Middle frontal gyrus (tissue), 1 donor: ENCODE data around the gene IQGAP3.

Experiments used
- DNase-seq: peaks from one replicate; pipeline ENCODE4 v3.0.0-alpha.2; 2015; ENCODE audit warnings: low spot score; ENCODE audit errors: extremely low spot score

IQGAP3 gene

DNA sequence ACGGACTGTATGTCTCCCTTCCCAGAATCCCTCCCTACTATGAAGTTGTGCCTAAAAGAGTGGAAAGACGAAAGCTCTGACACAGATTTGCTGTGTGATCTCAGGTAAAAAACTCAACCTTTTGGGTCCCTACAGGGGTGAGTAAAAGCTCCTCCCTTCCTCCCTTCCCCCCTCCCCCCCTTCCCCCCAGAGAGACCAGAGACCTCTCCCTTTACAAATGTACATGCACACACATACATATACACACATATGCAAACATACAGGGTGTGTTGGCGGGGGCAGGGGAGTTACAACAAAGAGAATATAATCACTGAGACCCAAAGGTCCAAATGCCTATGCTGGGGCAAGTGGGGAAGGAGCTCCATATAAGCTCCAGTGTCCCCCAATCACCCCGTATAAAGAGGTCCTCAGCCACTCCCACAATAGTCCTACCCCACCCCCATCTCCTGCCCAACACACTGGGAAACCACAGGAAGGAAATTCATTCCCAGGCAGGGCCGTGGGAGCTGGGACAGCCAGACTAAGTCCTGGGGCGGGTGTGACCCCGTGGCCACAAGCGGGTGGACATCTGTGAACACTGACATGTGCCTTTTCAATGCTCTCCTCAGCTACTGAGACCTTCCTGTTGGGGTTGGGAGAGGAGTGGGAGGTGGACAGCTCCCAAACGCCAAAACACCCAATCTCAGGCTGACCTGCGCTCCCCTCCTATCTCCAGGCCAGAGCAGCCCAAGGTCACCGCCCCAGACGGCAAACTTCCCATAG lies 73.8 kb downstream of the IQGAP3 start:
- no peak for DNase-seq

DNA sequence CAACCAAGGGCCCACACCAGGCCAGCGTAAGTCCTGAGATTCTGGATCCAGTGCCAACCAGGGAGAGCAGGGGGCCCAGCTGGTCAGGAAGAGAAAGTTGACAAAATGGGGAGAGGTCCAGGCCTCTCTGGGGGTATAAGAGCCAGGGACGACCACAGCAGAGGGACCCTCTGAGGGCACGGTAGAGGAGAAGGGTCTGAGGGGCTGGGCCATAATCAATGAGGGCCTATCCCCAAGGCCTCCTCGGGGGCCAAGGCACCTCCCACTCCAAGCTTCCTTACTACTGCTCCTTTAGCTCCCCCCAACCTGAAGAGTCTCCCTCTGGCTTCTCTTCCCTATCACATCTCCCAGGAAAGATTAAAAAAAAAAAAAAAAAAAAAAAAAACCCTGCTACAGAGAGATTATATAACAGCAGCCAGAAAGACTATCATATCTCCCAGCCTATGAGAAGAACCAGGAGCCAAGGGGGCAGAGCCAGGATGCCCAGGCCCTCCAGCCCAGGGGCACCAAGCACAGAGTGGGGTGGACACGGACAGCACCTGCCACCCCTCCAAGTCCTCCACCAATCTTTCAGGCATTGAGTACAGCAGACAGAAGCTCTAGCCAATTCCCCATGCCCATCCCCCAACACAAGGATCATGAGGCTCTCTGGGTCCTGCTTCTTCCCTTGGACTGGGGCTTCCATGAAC lies 74.5 kb downstream of the IQGAP3 start:
- DNase-seq = no peak

DNA sequence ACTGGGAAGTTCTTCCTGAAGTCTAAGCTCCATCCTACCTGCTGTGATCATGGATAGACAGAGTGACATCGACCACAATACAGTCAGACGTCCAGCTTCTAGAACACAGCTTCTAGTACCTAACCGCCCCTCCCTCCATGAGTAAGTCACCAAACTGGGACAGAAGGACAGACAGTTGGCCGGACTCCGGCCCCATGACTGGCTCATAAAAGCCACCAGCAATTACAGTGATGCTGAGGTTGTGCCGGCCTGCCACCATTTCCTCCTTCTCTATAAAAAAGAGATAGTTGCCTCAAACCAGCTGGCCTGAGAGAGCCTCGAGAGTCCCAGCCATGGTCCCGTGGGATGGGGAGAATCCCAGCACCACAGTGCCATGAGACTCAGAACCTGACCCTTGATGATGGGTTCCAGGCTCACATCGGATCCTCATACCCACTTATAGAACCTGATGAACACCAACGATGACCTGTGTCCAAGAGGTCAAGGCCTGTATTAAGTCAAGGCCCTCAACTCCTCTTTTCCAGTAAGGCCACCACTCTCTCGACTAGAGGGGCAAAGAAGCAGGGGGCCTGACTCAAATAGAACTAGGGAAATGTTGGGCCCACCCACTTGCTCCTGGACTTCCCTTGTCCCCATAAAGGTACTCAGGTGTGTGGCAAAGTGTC lies 75.2 kb downstream of the IQGAP3 start:
- DNase-seq = no peak

DNA sequence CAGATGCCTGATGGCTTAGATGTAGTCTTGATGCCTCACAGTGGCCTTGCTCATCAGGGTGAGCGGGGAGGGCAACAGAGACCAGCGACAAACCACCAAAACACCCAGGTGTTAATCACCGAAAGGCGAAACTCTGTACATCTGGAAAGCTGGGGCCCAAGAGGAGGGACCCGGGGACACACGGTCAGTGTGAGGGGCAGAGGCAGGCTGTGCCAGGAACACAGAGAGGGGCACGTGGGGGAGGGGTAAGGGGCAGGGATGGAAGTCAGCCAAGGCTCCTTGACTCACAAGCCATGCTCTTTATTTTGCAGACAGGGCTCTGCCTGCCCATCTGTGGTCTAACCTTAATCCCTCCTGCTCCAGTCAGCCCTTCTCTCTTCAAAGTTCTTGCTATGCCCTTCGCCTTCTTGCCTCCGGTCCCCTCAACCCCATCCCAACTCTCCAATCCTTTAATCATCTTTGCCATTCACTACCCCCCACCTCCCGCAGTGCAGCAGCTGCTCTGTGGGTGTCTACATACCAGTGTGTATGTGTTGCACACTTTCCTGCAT lies 76.1 kb downstream of the IQGAP3 start:
- DNase-seq = no peak

DNA sequence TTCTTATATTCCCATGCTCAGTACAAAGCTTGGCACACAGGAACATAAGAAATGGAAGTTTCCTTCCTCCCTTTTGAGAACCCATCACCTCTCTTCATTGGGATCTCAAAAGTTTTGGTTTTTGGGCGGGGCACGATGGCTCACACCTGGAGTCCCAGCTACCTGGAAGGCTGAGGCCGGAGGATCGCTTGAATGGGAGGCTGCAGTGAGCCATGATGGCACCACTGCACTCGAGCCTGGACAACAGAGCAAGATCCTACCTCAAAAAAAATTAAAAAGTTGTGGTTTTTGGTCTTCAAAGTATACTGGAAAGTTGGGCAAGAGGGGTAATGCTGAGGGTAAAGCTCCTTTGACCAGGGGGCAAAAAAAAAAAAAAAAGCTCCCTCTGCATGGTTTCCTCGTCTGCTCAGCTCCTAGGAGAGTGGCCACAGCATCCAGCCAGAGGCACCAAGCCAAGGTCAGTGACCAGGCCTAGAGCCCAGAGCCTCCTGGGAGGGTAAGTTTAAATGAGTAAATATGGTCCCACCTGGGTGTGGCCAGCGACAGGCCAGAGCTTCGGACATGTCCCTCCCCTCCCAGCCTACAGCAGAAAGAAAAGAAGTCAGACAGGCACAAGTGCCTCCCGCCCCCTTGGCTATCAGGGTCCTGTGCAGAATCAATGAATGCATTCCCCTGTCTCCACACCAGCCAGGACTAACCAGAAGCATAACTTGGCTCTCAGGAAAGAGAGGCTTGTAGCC lies 76.8 kb downstream of the IQGAP3 start:
- DNase-seq = no peak

DNA sequence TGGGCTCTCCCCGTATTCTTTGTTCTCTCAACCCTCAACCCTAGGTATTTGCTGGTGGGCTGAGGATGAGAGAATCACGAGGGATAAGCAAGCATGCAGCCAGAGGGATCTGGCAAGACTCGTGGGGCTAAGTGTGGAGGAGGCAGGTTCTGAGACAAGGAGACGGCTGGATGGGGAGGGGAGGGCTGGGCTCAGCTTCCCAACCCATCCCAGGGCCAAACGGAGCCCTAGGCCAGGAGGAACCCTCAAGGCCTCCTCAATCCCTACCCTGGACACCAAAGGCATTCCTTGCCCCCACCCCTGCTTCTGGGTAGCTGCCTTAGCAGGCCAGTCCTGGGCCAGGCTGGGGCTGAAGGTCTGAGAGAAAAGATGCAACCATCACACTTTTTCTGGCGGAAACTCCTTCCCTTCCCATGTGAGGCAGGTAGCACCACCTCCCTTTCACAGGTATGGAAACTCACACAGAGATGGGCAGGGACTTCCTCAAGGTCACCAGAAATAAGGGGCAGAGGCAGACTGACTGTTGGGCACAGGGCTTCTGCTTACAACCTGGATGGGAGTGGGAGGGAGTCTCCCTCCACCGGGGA lies 78.0 kb downstream of the IQGAP3 start:
- DNase-seq = no peak

DNA sequence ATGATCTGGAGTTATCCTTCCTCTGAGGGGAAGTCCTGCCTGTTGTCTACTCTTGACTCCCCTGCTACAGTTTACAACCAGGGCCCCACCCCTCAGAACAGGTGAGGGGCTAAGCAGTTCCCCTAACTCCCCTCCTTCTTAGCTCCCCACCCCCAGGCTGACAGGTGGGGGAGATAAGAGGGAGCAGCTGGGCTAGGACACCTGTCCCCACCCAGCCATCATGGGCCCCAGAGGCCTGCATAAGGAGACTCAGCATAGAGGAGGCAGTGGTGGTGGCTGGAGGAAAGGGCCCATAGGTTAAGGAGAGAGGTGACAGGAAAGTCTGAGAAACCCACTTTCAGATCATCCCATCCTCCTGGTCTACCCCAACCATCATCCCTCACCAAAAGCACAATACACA lies 78.6 kb downstream of the IQGAP3 start:
- DNase-seq = no peak

DNA sequence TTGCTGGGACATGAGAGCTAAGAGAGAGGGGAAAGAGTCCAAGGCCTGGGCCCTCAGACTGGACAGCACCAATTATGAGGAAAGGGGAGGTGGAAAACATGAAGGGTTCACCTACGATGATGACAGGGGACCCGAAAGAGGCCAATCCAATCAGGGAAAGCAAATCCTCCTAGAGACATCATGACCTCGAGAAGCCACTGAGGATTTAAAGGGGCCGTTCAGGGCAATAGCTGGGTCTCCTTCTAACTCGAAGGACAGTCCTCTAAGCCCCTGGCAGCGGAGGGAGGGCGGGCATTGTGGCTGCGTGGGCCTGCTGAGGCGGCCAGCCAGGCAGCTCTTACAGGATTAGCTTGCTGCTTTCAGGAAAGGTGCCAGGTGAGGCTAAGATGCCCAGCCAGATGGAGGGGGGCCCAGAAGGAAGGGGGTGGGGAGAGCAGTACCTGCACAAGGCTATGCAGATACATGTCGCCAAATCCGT lies 79.2 kb downstream of the IQGAP3 start:
- no peak for DNase-seq

DNA sequence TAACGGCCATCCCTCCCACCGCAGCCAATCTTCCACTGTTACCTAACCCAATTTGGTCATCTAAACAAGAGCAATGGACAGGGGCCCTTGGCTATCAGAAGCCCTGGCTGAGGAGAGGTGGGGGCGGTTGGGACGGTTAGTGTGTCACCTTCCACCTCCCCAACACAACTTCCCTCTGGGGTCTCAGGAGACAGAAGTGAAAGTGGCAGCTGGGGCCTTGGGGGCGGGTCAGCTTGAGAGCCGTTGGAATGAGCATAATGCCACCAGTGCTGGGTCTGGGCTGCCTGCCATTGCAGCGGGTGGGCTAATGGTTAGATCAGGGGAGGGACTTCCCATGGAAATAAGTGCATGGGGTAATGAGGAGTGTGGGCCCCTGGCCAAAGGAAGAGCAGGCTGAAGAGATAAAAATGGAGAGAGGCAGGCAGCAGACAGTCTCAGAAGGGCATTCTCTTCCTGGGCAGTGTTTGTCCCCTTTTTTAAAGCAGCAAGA lies 79.7 kb downstream of the IQGAP3 start:
- no peak for DNase-seq

DNA sequence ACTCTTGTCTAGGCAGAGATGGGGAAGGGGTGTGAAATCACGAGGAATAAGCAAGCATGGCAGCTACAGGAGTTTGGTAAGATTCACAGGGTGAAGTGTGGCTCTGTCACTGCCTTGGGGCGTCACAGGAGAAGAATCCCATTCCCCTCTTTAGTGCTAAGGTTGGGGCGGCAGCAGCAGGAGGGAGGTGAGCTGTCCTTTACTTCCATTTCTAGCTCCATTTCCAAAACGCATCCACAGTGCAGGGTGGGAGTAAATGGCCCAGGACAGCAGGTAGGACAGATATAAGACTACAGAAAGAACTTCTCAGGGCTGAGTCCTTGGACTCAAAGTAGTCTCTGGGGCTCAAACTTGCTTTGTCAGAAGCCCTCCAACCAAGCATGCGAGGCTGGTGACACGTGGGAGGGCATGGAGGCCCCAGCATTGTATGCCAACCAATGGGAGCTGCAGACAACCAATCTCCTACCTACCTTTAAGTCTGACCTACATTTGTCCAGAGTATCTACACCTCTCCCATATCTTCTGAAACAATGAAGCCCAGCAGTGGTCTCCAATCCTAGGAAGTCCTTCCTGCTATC lies 80.3 kb downstream of the IQGAP3 start:
- DNase-seq = no peak

DNA sequence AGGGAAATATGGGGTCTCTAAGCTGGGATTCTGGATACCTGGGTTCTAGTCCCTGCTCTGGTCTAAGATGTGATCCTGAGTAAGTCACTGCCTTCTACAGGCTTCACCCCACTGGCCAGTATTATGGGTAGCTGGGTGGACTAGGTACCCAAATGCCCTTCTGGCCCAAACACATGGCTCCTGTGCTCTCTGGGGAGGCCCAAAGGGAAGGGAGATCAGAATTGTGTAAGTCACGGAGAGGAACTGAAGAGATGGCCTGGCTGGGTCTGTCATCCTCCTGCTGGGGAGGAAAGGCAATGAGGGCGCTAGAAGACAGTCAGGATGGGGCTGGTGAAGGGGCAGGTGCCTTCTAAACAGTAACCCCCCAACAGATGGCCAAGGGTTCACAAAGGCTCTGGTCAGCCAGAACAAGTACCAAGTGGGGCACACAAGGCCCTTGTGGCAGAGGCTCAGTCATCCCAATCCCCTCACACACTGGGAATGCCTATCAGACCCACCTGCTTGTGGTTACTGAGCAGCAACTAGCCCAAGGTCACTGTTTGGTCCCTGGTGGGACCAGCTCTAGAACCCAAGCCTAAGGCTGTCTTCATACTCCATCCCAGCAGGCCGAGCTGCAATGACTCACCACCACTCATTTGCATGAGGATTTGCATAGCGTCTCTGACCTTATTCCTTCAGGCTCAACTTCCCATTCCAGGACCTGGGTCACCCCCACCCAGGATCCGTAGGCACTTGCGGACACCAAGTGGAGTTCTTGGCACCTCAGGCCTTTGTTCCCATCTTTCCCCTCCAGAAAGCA lies 81.0 kb downstream of the IQGAP3 start:
- no peak for DNase-seq

DNA sequence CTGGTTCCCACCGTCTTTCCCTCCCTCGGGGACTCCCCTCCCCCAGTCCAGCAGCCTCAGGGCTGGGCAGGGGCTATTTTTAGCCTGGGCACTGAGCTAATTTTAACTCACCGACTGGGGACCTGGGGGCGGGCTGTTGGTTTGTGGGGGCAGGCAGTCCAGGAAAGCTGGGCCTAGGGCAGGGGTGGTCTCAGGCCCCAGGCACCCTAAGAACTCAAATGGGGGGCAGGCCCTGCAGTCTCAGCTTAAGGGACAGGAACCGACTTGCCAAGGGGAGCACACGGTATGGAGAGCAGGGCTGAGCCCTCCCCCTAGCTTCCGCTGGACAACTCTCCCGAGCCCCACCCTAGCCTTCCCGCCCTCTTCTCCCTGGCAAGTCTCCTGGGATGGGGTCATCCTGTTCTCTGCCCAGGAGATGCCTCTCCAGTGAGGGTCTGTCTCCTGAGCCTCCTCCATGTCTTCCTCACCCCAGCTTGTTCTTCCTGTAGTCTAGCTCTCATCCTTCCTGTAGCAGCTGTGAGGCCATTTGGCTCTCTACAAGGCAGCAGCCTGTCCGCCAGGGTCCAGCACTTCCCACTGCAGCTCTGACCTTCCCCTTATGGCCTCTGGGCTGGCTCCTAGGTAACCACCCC lies 81.8 kb downstream of the IQGAP3 start:
- DNase-seq = no peak

DNA sequence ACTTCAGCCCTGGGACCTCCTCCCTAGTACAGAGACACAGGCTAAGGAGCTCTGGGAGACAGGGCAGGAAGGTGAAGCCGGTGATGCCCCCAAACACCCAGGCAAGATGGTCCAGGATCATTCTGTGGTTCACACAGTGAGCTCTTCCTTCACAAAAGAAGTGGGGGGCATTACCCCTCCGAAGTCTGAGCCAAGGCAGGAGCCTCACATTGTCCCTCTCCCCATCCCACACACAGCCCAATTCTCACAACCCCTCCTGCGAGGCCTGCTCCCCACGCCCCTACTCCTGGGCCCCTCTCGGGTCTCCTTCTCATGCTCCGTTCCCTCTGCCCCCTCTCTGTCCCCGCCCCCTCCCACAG lies 82.5 kb downstream of the IQGAP3 start:
- DNase-seq = no peak

DNA sequence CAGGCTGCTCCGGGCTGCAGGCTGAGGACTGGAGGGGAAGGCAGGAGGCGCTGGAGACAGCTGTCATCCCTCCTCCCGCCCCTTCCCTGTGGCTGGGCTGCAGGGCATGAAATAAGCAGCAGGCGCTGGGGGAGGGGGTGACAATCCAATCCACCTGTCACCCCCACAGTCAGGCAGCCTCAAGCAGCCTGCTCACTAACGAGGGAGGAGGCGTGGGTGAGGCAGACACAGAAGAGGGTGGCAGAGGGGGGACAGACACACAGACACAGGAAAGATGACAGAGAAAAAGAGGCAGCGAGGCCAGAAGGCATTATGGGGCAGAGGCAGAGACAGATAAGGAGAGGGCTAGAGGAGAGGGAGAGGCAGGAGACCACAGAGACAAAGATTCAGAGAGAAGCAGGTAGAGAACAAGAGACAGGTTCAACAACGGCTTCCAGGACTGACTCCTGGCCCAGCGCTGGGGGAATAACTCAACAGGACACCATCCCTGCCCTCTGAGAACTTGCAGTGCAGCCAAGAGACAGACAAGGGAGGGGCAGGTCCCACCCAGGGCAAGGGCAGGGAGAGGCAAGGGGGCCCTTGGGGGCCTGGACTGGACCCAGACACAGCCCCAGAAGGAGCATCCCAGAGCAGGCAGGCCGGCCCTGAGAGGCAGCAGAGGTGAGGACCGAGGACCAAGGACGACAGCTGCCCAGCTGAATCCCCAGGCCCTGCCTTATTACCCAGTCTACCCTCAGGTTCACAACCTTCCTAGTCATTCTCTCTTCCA lies 83.0 kb downstream of the IQGAP3 start:
- DNase-seq = no peak

DNA sequence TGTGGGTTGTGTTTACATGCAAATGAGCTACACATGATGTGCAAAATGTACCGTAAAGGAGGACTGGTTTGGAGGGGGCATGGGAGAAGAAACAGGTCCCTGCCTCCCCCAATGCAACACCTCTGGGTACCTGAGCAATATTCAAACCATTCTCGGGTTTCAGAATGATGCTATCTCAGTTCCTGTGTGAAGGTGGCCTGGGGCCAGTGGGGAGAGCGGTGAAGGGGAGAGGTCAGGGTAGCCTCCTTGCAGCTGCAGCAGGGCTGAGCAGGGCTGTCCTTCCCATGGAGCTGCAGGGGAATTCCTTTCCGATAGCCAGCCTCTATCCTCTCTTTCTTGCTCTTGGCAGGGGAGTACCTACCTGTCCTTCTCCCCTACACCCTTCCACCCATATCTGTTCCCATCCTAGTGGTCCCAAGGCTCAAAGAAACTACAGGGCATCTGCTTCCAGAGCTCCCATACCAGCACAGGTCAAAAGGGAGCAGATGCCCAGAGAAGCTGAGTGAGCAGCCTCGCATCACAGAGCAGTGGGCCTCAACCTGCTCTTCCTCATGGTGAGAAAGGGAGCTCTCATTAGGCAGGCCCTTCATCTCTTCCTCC lies 83.7 kb downstream of the IQGAP3 start:
- DNase-seq = no peak

DNA sequence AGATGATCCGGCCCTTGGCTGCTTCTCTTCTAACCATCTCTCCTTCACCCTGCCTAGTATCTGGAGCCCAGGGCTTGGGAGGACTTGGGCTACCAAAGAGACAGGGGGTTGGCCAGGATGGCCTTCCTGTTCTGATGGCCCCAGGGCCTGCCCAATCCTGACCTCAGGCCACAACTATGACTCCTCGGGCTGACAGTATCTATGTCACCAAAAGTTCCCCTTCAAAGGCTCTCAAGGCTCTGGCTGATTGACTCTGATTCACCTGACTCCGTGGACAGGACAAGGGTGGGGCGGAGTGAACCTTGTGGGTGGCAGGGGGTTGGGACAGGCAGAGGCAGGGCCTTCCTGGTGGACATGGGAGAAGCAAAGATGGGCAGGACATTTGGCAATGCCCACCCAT lies 84.5 kb downstream of the IQGAP3 start:
- DNase-seq = no peak

DNA sequence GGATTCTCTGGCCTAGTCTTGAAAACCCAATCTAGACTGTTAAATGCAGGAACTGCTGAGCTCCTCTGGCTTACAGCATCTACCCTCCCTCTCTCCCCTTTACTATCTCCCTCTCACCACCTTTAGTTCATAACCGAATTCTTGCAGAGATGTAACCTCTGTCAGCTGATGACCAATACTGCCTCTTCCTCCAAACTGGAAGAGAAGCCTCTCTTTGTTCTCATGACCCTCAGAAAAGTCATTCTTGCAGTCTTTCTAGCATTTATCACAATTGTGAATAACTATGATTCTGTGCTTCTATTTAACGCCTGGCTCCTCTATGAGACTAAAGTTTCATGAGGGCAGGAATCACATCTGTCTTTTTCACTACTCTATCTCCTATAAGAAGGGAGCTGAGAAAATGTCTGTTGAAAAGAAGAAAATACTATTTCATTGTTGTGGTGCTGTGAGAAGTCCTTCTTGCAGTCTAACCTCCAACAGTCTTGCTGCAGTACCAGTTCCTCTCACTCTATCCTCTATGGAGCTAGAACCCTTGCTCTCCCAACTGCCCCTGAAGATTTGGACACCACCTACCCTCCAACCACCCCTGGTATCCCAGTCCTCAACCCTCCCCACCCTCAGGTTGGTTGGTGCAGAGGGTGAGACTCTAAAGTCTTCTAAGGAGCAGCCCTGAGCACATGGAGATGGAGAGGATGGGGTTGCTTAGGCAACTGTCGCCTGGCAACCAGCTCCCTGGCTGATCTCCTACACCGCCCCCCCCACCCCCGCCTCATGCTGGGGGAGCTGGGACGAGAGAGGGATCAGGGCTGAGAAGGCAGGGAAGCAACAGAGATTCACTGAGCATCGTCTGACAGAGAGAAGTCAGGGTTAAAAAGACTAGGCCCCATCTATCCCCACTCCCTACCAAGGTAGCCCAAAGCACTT lies 85.7 kb downstream of the IQGAP3 start:
- no peak for DNase-seq
